Mesothelial cell of epicardium (in vitro differentiated cells): ENCODE measurements around the gene GRIK2. TPM values are rescaled to one million over a fixed set of nuclear protein-coding genes. Genes with fewer than 3 reads are reported as not detected.

Experiments used
- DNase-seq, 2 experiments: peaks; one replicate each; pipeline ENCODE4 v3.0.0; 2021; ENCODE audit warnings: low spot score in 2 of 2; ENCODE audit not compliant: unreplicated experiment in 2 of 2
- H3K27ac Mint-ChIP-seq: 2 replicates; pipeline ENCODE4 v1.8.0; 2021; ENCODE audit warnings: mixed read lengths
- H3K27me3 Mint-ChIP-seq: 2 replicates; pipeline ENCODE4 v1.8.0; 2021; ENCODE audit warnings: low read depth, mixed read lengths
- H3K36me3 Mint-ChIP-seq: 2 replicates; pipeline ENCODE4 v1.8.0; 2021; ENCODE audit warnings: mixed read lengths
- H3K4me1 Mint-ChIP-seq: 2 replicates; pipeline ENCODE4 v1.8.0; 2021; ENCODE audit warnings: mixed read lengths
- H3K4me3 Mint-ChIP-seq: 2 replicates; pipeline ENCODE4 v1.8.0; 2021; ENCODE audit warnings: mild to moderate bottlenecking, moderate library complexity, mixed read lengths
- H3K9me3 Mint-ChIP-seq: 2 replicates; pipeline ENCODE4 v1.8.0; 2021; ENCODE audit warnings: mixed read lengths
- total RNA-seq: library from RNA; stranded (reverse); gene quantifications from 3 replicates; pipeline ENCODE4 v1.2.1, GENCODE V29; 2021
- TF ChIP-seq, protein P1 (sequence below): fragments of 200-600 bp; sonication (generic); IDR thresholded peaks from one replicate; pipeline ENCODE4 v1.5.0; 2021; ENCODE audit warnings: antibody characterized with exemption; ENCODE audit not compliant: unreplicated experiment

Gene GRIK2
- total RNA-seq, 1 donor from 2014 or later = 3.2 TPM

DNA sequence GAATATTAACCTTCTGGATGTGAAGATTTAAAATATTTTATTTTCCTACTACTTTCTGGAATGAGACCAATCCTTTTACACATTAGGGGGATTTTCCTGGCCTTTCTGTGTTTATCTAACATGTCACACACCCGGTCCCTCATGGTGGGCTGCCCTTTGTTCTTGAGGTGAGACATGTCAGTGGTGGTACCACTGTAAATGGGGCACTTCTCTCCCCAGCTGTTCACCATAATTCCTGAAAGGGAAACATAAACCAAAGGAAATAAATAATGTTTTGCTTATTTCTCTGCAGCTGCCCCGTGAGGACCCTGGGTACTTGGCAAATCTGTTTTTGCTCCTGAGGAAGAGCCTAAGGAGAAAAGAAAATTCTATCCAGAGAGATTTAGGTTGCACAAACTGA lies 41.1 kb downstream of the GRIK2 start:
- TF ChIP-seq, protein P1, sequence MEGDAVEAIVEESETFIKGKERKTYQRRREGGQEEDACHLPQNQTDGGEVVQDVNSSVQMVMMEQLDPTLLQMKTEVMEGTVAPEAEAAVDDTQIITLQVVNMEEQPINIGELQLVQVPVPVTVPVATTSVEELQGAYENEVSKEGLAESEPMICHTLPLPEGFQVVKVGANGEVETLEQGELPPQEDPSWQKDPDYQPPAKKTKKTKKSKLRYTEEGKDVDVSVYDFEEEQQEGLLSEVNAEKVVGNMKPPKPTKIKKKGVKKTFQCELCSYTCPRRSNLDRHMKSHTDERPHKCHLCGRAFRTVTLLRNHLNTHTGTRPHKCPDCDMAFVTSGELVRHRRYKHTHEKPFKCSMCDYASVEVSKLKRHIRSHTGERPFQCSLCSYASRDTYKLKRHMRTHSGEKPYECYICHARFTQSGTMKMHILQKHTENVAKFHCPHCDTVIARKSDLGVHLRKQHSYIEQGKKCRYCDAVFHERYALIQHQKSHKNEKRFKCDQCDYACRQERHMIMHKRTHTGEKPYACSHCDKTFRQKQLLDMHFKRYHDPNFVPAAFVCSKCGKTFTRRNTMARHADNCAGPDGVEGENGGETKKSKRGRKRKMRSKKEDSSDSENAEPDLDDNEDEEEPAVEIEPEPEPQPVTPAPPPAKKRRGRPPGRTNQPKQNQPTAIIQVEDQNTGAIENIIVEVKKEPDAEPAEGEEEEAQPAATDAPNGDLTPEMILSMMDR = no peak
- H3K27ac Mint-ChIP-seq = no peak overlapping the region
- H3K4me1 Mint-ChIP-seq = peaks cover 9% of the 10 kb centered on the region
- no peaks in the 10 kb centered on the region for H3K36me3 Mint-ChIP-seq
- no peak overlapping the region for H3K4me3 Mint-ChIP-seq
- DNase-seq = no peak
- no peaks in the 10 kb centered on the region for H3K27me3 Mint-ChIP-seq
- H3K9me3 Mint-ChIP-seq = no peaks in the 10 kb centered on the region

DNA sequence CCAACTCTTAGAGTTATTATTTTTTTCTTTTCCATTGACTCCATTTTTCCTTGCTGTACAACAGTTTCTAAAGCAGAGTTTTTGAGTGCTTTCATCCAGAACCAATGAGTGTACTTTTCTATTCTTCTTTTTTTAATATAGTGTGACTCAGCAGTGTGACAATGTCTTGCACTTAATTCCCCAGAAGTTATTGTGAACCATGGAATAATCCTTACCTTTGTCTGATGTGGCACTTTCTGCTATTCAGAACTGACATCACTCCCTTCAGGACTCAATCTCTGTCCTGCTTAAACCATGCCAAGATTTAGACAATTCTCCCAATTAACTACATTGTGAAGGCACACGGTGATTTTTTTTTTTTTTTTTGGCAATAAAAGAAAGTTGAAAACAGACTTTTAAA lies 41.5 kb downstream of the GRIK2 start:
- TF ChIP-seq, protein P1 = no peak
- Mint-ChIP-seq H3K27me3 (no peaks in the 10 kb centered on the region), H3K36me3 (no peaks in the 10 kb centered on the region), H3K4me1 (peaks cover 9% of the 10 kb centered on the region), H3K4me3 (no peak overlapping the region), H3K27ac (no peak overlapping the region), H3K9me3 (no peaks in the 10 kb centered on the region)
- DNase-seq = no peak

DNA sequence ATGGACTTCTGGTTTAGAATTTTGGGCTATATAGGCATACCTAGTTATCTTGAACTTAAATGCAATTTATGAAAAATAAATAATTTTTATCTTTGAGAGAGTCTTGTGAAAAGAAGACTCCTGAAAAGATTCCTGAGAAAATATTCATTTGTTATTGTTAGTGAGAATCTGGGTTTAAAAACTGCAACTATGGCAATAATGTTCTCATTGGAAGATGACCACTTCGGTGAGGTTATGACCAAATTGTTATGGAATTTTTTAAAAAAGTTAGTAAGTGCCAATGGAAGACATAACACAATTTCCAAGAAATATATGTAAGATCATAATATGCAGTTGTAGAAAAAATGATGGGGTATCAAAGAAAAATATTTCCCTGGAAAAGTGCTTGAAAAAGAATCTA lies 46.3 kb downstream of the GRIK2 start:
- Mint-ChIP-seq H3K27me3 (peaks cover 2% of the 10 kb centered on the region), H3K9me3 (no peaks in the 10 kb centered on the region), H3K4me1 (peaks cover 11% of the 10 kb centered on the region), H3K4me3 (no peak overlapping the region), H3K36me3 (no peaks in the 10 kb centered on the region), H3K27ac (no peak overlapping the region)
- TF ChIP-seq, protein P1 = no peak
- DNase-seq = no peak

DNA sequence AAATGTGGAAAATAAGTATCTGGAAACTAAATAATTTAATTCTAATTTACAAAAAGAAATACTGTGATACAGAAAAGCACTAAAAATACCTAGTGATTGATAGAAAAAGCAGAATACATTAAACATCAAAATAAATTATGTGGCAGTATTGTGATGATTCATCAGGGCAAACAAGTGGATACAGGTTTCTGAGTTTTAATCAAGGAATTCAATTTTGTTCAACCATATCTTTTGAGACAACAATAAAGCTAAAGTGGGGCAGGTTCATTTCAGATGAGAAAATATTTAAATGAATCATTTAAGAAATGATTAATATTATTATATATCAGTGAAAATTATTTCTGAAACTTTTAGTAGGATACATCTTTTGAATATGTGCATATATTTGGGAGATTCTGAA lies 49.8 kb downstream of the GRIK2 start:
- Mint-ChIP-seq H3K9me3 (no peaks in the 10 kb centered on the region), H3K4me1 (peaks cover 5% of the 10 kb centered on the region), H3K4me3 (no peak overlapping the region), H3K36me3 (no peaks in the 10 kb centered on the region), H3K27ac (no peak overlapping the region), H3K27me3 (peaks cover 2% of the 10 kb centered on the region)
- TF ChIP-seq, protein P1 = no peak
- DNase-seq = no peak

DNA sequence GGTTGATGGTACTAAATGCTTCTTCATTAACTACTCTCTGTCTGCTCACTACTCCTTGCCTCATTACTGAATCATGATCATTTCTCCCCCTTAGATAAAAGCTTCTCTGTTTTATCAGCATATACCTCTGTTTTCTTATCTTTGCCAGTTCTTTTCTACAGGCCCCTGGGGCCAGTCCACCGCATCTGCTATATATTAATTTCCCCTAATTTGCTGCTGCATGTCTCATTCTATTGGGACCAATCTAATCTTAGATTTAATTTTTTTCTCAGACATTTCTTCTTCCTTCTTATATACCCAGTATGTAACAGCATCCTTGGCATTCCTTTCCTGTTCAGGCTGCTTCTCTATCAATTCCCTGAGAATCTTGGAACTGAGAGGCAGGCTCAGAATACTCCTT lies 51.2 kb downstream of the GRIK2 start:
- H3K4me1 Mint-ChIP-seq = peaks cover 5% of the 10 kb centered on the region

More for the DNA sequence above, 51.2 kb downstream of the GRIK2 start:
- Mint-ChIP-seq H3K4me3 (no peak overlapping the region), H3K27me3 (peaks cover 2% of the 10 kb centered on the region), H3K9me3 (no peaks in the 10 kb centered on the region), H3K36me3 (no peaks in the 10 kb centered on the region), H3K27ac (no peak overlapping the region)
- DNase-seq = no peak
- TF ChIP-seq, protein P1 = no peak
